ENCODE results near the gene VENTX. TPM values are rescaled to one million over a fixed set of nuclear protein-coding genes. Genes with fewer than 3 reads are reported as not detected.
A peak's percentile ranks its signal among the peaks of the same experiment; 100 is the strongest.

The VENTX gene
- total RNA-seq, 3 donors from 2014 or later (not counting 1 experiment from before 2014, with no cell fraction given) = 0.48 to 4.1 (median 0.75) TPM

- intact Hi-C loops (cut with micrococcal nuclease) = loop anchor here (5.0 kb wide), 1 partner anchor 116 kb away; the partner anchor contains the start of gene MTG1
- DNase-seq = no peak
- 1% methylated on average over 6 of the region's 6 CpGs for WGBS (ENCODE audit: insufficient coverage)
- Mint-ChIP-seq H3K4me1 (peaks cover 28 to 49% of the 10 kb centered on the region in 2 donors), H3K27me3 (ENCODE audit: low read depth in 2 of 2) (no peaks in the 10 kb centered on the region), H3K9me3 (no peaks in the 10 kb centered on the region), H3K4me3 (peak overlapping the region; percentile 93), H3K27ac (peak overlapping the region; percentile 98), H3K36me3 (no peaks in the 10 kb centered on the region)
- TF ChIP-seq, protein P1, sequence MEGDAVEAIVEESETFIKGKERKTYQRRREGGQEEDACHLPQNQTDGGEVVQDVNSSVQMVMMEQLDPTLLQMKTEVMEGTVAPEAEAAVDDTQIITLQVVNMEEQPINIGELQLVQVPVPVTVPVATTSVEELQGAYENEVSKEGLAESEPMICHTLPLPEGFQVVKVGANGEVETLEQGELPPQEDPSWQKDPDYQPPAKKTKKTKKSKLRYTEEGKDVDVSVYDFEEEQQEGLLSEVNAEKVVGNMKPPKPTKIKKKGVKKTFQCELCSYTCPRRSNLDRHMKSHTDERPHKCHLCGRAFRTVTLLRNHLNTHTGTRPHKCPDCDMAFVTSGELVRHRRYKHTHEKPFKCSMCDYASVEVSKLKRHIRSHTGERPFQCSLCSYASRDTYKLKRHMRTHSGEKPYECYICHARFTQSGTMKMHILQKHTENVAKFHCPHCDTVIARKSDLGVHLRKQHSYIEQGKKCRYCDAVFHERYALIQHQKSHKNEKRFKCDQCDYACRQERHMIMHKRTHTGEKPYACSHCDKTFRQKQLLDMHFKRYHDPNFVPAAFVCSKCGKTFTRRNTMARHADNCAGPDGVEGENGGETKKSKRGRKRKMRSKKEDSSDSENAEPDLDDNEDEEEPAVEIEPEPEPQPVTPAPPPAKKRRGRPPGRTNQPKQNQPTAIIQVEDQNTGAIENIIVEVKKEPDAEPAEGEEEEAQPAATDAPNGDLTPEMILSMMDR (IDR thresholded peaks at IDR 0.05) = no peak
- ATAC-seq = no peak
- Histone ChIP-seq H3K27me3 (ENCODE audit: control insufficient read depth, insufficient read depth, low read length) (no peaks in the 10 kb centered on the region), H3K36me3 (ENCODE audit: control insufficient read depth, insufficient read depth, low read length) (peaks cover 30% of the 10 kb centered on the region), H3K4me3 (ENCODE audit: low read length) (peak overlapping the region; percentile 90), H3K9me3 (ENCODE audit: control insufficient read depth, insufficient read depth, low read length) (no peaks in the 10 kb centered on the region), H3K27ac (ENCODE audit: low read length) (peak overlapping the region; percentile 93), H3K4me1 (ENCODE audit: control insufficient read depth, insufficient read depth, low read length) (peaks cover 75% of the 10 kb centered on the region)
Observed at GRCh38 chr10:133276100-133276434, 38.4 kb downstream of the VENTX start.

- WGBS (ENCODE audit: insufficient coverage) = 4% methylated on average over 63 of the region's 63 CpGs
- Histone ChIP-seq H3K4me1 (ENCODE audit: control insufficient read depth, insufficient read depth, low read length) (peaks cover 75% of the 10 kb centered on the region), H3K9me3 (ENCODE audit: control insufficient read depth, insufficient read depth, low read length) (no peaks in the 10 kb centered on the region), H3K27me3 (ENCODE audit: control insufficient read depth, insufficient read depth, low read length) (no peaks in the 10 kb centered on the region), H3K27ac (ENCODE audit: low read length) (peak within 1 kb of the TSS; percentile 95), H3K36me3 (ENCODE audit: control insufficient read depth, insufficient read depth, low read length) (peaks cover 28% of the 10 kb centered on the region), H3K4me3 (ENCODE audit: low read length) (peak within 1 kb of the TSS; percentile 90)
- ATAC-seq (peak; percentile 18 to 24 (median 22)), DNase-seq (peak; percentile 65 to 79)
- Mint-ChIP-seq H3K4me1 (peaks cover 28 to 49% of the 10 kb centered on the region in 2 donors), H3K27me3 (ENCODE audit: low read depth in 2 of 2) (no peaks in the 10 kb centered on the region), H3K27ac (peak within 1 kb of the TSS; percentile 98), H3K36me3 (no peaks in the 10 kb centered on the region), H3K4me3 (peak within 1 kb of the TSS; percentile 93), H3K9me3 (no peaks in the 10 kb centered on the region)
- intact Hi-C loops (cut with micrococcal nuclease) = loop anchor here (5.0 kb wide), 1 partner anchor 116 kb away; the partner anchor contains the start of gene MTG1
- TF ChIP-seq, protein P1 (IDR thresholded peaks at IDR 0.05) = no peak
Observed at GRCh38 chr10:133276435-133277201, 39.0 kb downstream of the VENTX start, which contains the start of gene ADAM8. Gene ADAM8, minus strand, starts transcription at chr10:133276868. Its CDS starts 51 bp downstream, at chr10:133276817.

- DNase-seq (peak in 1 of 2 donors; percentile 42), ATAC-seq (no peak)
- 50% methylated on average over 24 of the region's 25 CpGs for WGBS (ENCODE audit: insufficient coverage)
- Histone ChIP-seq H3K9me3 (ENCODE audit: control insufficient read depth, insufficient read depth, low read length) (no peaks in the 10 kb centered on the region), H3K36me3 (ENCODE audit: control insufficient read depth, insufficient read depth, low read length) (peaks cover 28% of the 10 kb centered on the region), H3K4me3 (ENCODE audit: low read length) (peak overlapping the region; percentile 35), H3K4me1 (ENCODE audit: control insufficient read depth, insufficient read depth, low read length) (peaks cover 75% of the 10 kb centered on the region), H3K27ac (ENCODE audit: low read length) (peak overlapping the region; percentile 95), H3K27me3 (ENCODE audit: control insufficient read depth, insufficient read depth, low read length) (no peaks in the 10 kb centered on the region)
- TF ChIP-seq, protein P1 (IDR thresholded peaks at IDR 0.05) = no peak
- Mint-ChIP-seq H3K27ac (peak overlapping the region; percentile 98), H3K4me1 (peaks cover 28 to 49% of the 10 kb centered on the region in 2 donors), H3K9me3 (no peaks in the 10 kb centered on the region), H3K27me3 (ENCODE audit: low read depth in 2 of 2) (no peaks in the 10 kb centered on the region), H3K4me3 (peak overlapping the region; percentile 92), H3K36me3 (no peaks in the 10 kb centered on the region)
- intact Hi-C loops (cut with micrococcal nuclease) = loop anchor here (5.0 kb wide), 1 partner anchor 115 kb away; the partner anchor contains the start of gene MTG1
Observed at GRCh38 chr10:133277277-133277992, 39.8 kb downstream of the VENTX start.

All from natural killer cell (primary cell).